Activated CD8-positive, alpha-beta T cell treated with anti-CD3 and anti-CD28 coated beads for 36 hours (primary cell): Measurements from ENCODE around the gene HBS1L. TPM values are rescaled to one million over a fixed set of nuclear protein-coding genes. Genes with fewer than 3 reads are reported as not detected.
A peak's percentile ranks its signal among the peaks of the same experiment; 100 is the strongest.

Experiments
- ATAC-seq: fragments of 200-7000 bp; cut with Tn5 transposase; one replicate; pipeline ENCODE4 v1.10.0; 2021; ENCODE audit warnings: mild to moderate bottlenecking, moderate library complexity
- CTCF ChIA-PET: fragments of 350-600 bp; sonication (Branson Sonifier 250); formaldehyde crosslinking; loops from one replicate; lab custom pipeline; 2021; ENCODE audit warnings: antibody characterized with exemption; lab: Charles Lee
- POLR2A ChIA-PET: fragments of 350-600 bp; sonication (Branson Sonifier 250); formaldehyde crosslinking; loops from one replicate; lab custom pipeline; 2021; ENCODE audit warnings: antibody characterized with exemption; lab: Charles Lee
- DNase-seq: peaks from one replicate; pipeline ENCODE4 v3.0.0-alpha.2; 2020
- H3K27ac Mint-ChIP-seq: one replicate; pipeline ENCODE4 v1.8.0; 2021; ENCODE audit warnings: mild to moderate bottlenecking, mixed read lengths
- H3K27me3 Mint-ChIP-seq: one replicate; pipeline ENCODE4 v1.8.0; 2021; ENCODE audit warnings: mixed read lengths
- H3K36me3 Mint-ChIP-seq: one replicate; pipeline ENCODE4 v1.8.0; 2021; ENCODE audit warnings: low read depth, mixed read lengths
- H3K4me1 Mint-ChIP-seq: one replicate; pipeline ENCODE4 v1.8.0; 2021; ENCODE audit warnings: low read depth, mixed read lengths
- H3K4me3 Mint-ChIP-seq: one replicate; pipeline ENCODE4 v1.8.0; 2021; ENCODE audit warnings: mild to moderate bottlenecking, moderate library complexity, mixed read lengths
- H3K9me3 Mint-ChIP-seq: one replicate; pipeline ENCODE4 v1.8.0; 2021; ENCODE audit warnings: mixed read lengths
- intact Hi-C: fragments of 100-400 bp; cut with micrococcal nuclease; formaldehyde crosslinking; loops from one replicate; pipeline ENCODE4 v1.10.0; 2022
- total RNA-seq, 2 experiments: library from RNA; stranded (reverse); gene quantifications; one replicate each; pipeline ENCODE4 v1.2.3, GENCODE V29; 2021
- TF ChIP-seq, protein P1 (sequence below): fragments of 200-600 bp; IDR thresholded peaks from one replicate; pipeline ENCODE4 v1.8.0; 2022; ENCODE audit warnings: antibody characterized with exemption, mild to moderate bottlenecking

The HBS1L gene
- total RNA-seq, 2 experiments from 2014 or later, result 146 to 147 TPM

- Mint-ChIP-seq H3K9me3 (no peaks in the 10 kb centered on the region), H3K27ac (peak overlapping the region; percentile 83), H3K36me3 (peaks cover 45% of the 10 kb centered on the region), H3K27me3 (no peaks in the 10 kb centered on the region), H3K4me3 (peak overlapping the region; percentile 50), H3K4me1 (peaks cover 64% of the 10 kb centered on the region)
- intact Hi-C loops, result loop anchor here (5.0 kb wide), 2 partner anchors 73 to 168 kb away; partner anchors contain the start of gene MYB
- TF ChIP-seq, protein P1, sequence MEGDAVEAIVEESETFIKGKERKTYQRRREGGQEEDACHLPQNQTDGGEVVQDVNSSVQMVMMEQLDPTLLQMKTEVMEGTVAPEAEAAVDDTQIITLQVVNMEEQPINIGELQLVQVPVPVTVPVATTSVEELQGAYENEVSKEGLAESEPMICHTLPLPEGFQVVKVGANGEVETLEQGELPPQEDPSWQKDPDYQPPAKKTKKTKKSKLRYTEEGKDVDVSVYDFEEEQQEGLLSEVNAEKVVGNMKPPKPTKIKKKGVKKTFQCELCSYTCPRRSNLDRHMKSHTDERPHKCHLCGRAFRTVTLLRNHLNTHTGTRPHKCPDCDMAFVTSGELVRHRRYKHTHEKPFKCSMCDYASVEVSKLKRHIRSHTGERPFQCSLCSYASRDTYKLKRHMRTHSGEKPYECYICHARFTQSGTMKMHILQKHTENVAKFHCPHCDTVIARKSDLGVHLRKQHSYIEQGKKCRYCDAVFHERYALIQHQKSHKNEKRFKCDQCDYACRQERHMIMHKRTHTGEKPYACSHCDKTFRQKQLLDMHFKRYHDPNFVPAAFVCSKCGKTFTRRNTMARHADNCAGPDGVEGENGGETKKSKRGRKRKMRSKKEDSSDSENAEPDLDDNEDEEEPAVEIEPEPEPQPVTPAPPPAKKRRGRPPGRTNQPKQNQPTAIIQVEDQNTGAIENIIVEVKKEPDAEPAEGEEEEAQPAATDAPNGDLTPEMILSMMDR, result no peak
- ChIA-PET CTCF (interaction anchor here (0.7 to 1.6 kb wide), 2 partner anchors 22 to 169 kb away, joined by 3 to 4 read pairs; no protein-coding TSS in a partner anchor), POLR2A (interaction anchor here (0.7 to 1.0 kb wide), 3 partner anchors 36 to 169 kb away, joined by 3 to 6 read pairs (median 3); no protein-coding TSS in a partner anchor)
- ATAC-seq, result peak; percentile 92
- DNase-seq, result peak; percentile 50
Observed at GRCh38 chr6:135014353-135014832, 40.2 kb downstream of the HBS1L start.

DNA sequence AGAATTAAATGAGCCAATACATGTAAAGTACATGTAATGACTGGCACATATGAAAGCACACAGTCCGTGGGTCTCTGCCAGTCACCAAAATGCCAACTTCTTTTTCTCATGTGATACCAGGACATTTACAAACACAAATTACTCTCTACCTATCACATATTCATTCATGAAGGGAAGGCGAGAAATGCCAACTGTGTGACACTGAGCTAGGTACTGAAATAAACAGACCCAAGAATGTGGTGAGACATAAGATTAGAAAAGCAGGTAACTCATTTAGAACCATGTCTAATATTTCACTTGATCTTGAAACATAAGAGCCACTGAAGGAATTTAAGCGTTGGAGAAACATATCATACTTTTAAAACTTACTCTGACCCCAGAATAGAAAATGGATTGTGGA, 41.4 kb downstream of the HBS1L start:
- H3K27ac Mint-ChIP-seq, result peak overlapping the region; percentile 83
- DNase-seq, result peak; percentile 26
- peaks cover 47% of the 10 kb centered on the region for H3K36me3 Mint-ChIP-seq
- H3K4me1 Mint-ChIP-seq, result peaks cover 67% of the 10 kb centered on the region
- ATAC-seq, result no peak
- H3K9me3 Mint-ChIP-seq, result no peaks in the 10 kb centered on the region
- intact Hi-C loops, result loop anchor here (5.0 kb wide), 2 partner anchors 74 to 169 kb away; partner anchors contain the start of gene MYB
- no peaks in the 10 kb centered on the region for H3K27me3 Mint-ChIP-seq
- POLR2A ChIA-PET, result no interaction called here
- TF ChIP-seq, protein P1, result no peak
- H3K4me3 Mint-ChIP-seq, result no peak overlapping the region
- CTCF ChIA-PET, result interaction anchor here (1.0 kb wide), 3 partner anchors 10 to 73 kb away, joined by 3 to 4 read pairs (median 3); no protein-coding TSS in a partner anchor

DNA sequence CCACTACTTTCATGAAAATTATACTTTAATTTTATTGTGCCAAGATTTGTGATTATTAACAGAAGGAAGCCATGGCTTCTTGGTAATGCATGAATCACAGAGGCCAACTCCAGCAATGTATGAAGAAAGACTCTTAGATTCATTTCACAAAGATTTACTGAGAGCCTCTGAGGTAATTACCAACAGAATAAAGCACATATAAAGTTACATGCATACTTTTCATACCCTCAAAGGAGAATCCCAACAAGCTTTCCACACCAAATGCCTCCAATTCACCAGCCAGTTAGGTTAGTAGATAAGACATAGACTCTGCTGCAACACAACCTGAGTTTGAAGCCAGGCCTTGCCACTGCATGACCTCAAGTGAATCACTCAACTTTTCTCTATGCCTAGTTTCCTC, 41.9 kb downstream of the HBS1L start:
- no peaks in the 10 kb centered on the region for H3K9me3 Mint-ChIP-seq
- peak overlapping the region; percentile 83 for H3K27ac Mint-ChIP-seq
- intact Hi-C loops, result loop anchor here (5.0 kb wide), 2 partner anchors 75 to 170 kb away; partner anchors contain the start of gene MYB
- peaks cover 67% of the 10 kb centered on the region for H3K4me1 Mint-ChIP-seq
- ChIA-PET POLR2A (no interaction called here), CTCF (interaction anchor here (1.0 kb wide), 4 partner anchors 9 to 72 kb away, joined by 3 to 4 read pairs (median 3); no protein-coding TSS in a partner anchor)
- H3K36me3 Mint-ChIP-seq, result peaks cover 46% of the 10 kb centered on the region
- TF ChIP-seq, protein P1, result no peak
- H3K27me3 Mint-ChIP-seq, result no peaks in the 10 kb centered on the region
- DNase-seq, result no peak
- no peak for ATAC-seq
- no peak overlapping the region for H3K4me3 Mint-ChIP-seq

DNA sequence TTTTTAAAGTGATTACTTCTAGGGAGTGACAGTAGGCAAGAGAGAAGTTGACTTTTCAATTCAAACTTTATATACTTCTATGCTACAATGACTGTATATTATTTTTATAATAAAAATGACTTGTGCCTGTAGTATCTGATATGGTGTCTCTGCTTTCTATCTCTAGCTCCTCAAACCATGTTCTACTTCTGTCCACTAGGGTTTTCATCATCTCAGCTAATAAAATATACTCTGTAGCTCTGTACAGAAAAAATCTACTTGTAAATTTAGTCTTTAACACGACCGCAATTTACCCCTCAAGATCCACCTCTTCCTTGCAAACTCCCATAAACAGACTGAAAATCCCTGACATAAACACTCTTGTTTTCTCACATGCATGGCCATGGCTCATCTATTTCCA, 42.3 kb downstream of the HBS1L start:
- no peaks in the 10 kb centered on the region for H3K27me3 Mint-ChIP-seq
- H3K4me3 Mint-ChIP-seq, result no peak overlapping the region
- H3K9me3 Mint-ChIP-seq, result no peaks in the 10 kb centered on the region
- intact Hi-C loops, result loop anchor here (5.0 kb wide), 2 partner anchors 75 to 170 kb away; partner anchors contain the start of gene MYB
- H3K27ac Mint-ChIP-seq, result peak overlapping the region; percentile 11
- POLR2A ChIA-PET, result no interaction called here
- TF ChIP-seq, protein P1, result no peak
- peaks cover 48% of the 10 kb centered on the region for H3K36me3 Mint-ChIP-seq
- DNase-seq (no peak), ATAC-seq (no peak)
- CTCF ChIA-PET, result interaction anchor here (1.0 kb wide), 1 partner anchor 17 kb away, joined by 3 read pairs; no protein-coding TSS in a partner anchor
- H3K4me1 Mint-ChIP-seq, result peaks cover 67% of the 10 kb centered on the region

- ATAC-seq (no peak), DNase-seq (no peak)
- peaks cover 38% of the 10 kb centered on the region for H3K36me3 Mint-ChIP-seq
- ChIA-PET POLR2A (interaction anchor here (1.1 kb wide), 1 partner anchor 38 kb away, joined by 3 read pairs; no protein-coding TSS in a partner anchor), CTCF (interaction anchor here (1.6 kb wide), 1 partner anchor 13 kb away, joined by 3 read pairs; no protein-coding TSS in a partner anchor)
- peak overlapping the region; percentile 69 for H3K27ac Mint-ChIP-seq
- H3K4me1 Mint-ChIP-seq, result peaks cover 42% of the 10 kb centered on the region
- TF ChIP-seq, protein P1, result no peak
- H3K27me3 Mint-ChIP-seq, result no peaks in the 10 kb centered on the region
- no peak overlapping the region for H3K4me3 Mint-ChIP-seq
- no peaks in the 10 kb centered on the region for H3K9me3 Mint-ChIP-seq
- intact Hi-C loops, result no loop called here
Observed at GRCh38 chr6:135008941-135009290, 45.7 kb downstream of the HBS1L start.
